Natural killer cell (primary cell): ENCODE results near the gene FNDC10. TPM values are rescaled to one million over a fixed set of nuclear protein-coding genes. Genes with fewer than 3 reads are reported as not detected.
A peak's percentile ranks its signal among the peaks of the same experiment; 100 is the strongest.

Experiments
- ATAC-seq, 3 donors: fragments of 150-1000 bp in 2 of 3; fragments of 200-7000 bp in 1 of 3; cut with Tn5 transposase; 1 replicate in 1 of 3; 2 replicates in 2 of 3; pipeline ENCODE4 v1.10.0; 2021; ENCODE audit warnings: mild to moderate bottlenecking in 2 of 3, moderate library complexity in 2 of 3
- DNase-seq, 2 donors: peaks; one replicate each; pipeline versions ENCODE4 v3.0.0 to v3.0.0-alpha.2; 2013 to 2021; ENCODE audit warnings: mixed read lengths in 1 of 2
- H3K27ac ChIP-seq: one replicate; pipeline ENCODE4 v1.5.1; 2013; ENCODE audit warnings: mild to moderate bottlenecking, low read length
- H3K27me3 ChIP-seq: one replicate; pipeline ENCODE4 v1.6.1; 2013; ENCODE audit warnings: low read length; ENCODE audit not compliant: control insufficient read depth, insufficient read depth
- H3K36me3 ChIP-seq: one replicate; pipeline ENCODE4 v1.6.1; 2013; ENCODE audit warnings: low read length; ENCODE audit not compliant: control insufficient read depth, insufficient read depth
- H3K4me1 ChIP-seq: one replicate; pipeline ENCODE4 v1.6.1; 2013; ENCODE audit warnings: low read length; ENCODE audit not compliant: control insufficient read depth, insufficient read depth
- H3K4me3 ChIP-seq: one replicate; pipeline ENCODE4 v1.5.1; 2013; ENCODE audit warnings: low read length
- H3K9me3 ChIP-seq: one replicate; pipeline ENCODE4 v1.6.1; 2013; ENCODE audit warnings: low read length; ENCODE audit not compliant: control insufficient read depth, insufficient read depth
- H3K27ac Mint-ChIP-seq, 2 donors: one replicate each; pipeline ENCODE4 v1.8.0; 2022; ENCODE audit warnings: mild to moderate bottlenecking in 2 of 2, mixed read lengths in 2 of 2, moderate library complexity in 1 of 2
- H3K27me3 Mint-ChIP-seq, 2 donors: one replicate each; pipeline ENCODE4 v1.8.0; 2022; ENCODE audit warnings: low read depth in 2 of 2, mixed read lengths in 2 of 2
- H3K36me3 Mint-ChIP-seq: one replicate; pipeline ENCODE4 v1.8.0; 2022; ENCODE audit warnings: mixed read lengths
- H3K4me1 Mint-ChIP-seq, 2 donors: one replicate each; pipeline ENCODE4 v1.8.0; 2022; ENCODE audit warnings: mixed read lengths in 2 of 2
- H3K4me3 Mint-ChIP-seq: one replicate; pipeline ENCODE4 v1.8.0; 2022; ENCODE audit warnings: mild to moderate bottlenecking, moderate library complexity, mixed read lengths
- H3K9me3 Mint-ChIP-seq, 2 donors: one replicate each; pipeline ENCODE4 v1.8.0; 2022; ENCODE audit warnings: mixed read lengths in 2 of 2
- WGBS: methylation state at CpG from one replicate; pipeline ENCODE4 v1.1.7; 2013; ENCODE audit warnings: missing lambda C conversion rate; ENCODE audit not compliant: insufficient coverage; 5-methylcytosine and 5-hydroxymethylcytosine counted together
- intact Hi-C: fragments of 100-400 bp; cut with micrococcal nuclease; formaldehyde crosslinking; loops from one replicate; pipeline ENCODE4 v1.14.2; 2022
- total RNA-seq, 4 donors: library from RNA; stranded (reverse); fragments of 120-200 nt in 1 of 4; gene quantifications; one replicate each; pipeline versions ENCODE4 v1.2.3 to v1.2.4, GENCODE V29; 2013 to 2022
- TF ChIP-seq, protein P1 (sequence below): fragments of 200-600 bp; IDR thresholded peaks from one replicate; pipeline ENCODE4 v1.8.0; 2022; ENCODE audit warnings: antibody characterized with exemption

FNDC10 gene
- total RNA-seq, 3 donors from 2014 or later (not counting 1 experiment from before 2014, with no cell fraction given): 2.8 to 3.2 (median 3.0) TPM

GRCh38 chr1:1616838-1617237, 16.9 kb upstream of the FNDC10 start:
- Mint-ChIP-seq H3K36me3 (no peaks in the 10 kb centered on the region), H3K9me3 (no peaks in the 10 kb centered on the region), H3K27me3 (no peaks in the 10 kb centered on the region), H3K27ac (peak overlapping the region in 1 of 2 donors; percentile 67), H3K4me3 (peak overlapping the region; percentile 81), H3K4me1 (peaks cover 18 to 22% of the 10 kb centered on the region in 2 donors)
- Histone ChIP-seq H3K4me1 (peaks cover 24% of the 10 kb centered on the region), H3K9me3 (no peaks in the 10 kb centered on the region), H3K27ac (no peak overlapping the region), H3K27me3 (no peaks in the 10 kb centered on the region), H3K36me3 (no peaks in the 10 kb centered on the region), H3K4me3 (no peak overlapping the region)
- no peak for DNase-seq
- ATAC-seq: no peak
- TF ChIP-seq, protein P1, sequence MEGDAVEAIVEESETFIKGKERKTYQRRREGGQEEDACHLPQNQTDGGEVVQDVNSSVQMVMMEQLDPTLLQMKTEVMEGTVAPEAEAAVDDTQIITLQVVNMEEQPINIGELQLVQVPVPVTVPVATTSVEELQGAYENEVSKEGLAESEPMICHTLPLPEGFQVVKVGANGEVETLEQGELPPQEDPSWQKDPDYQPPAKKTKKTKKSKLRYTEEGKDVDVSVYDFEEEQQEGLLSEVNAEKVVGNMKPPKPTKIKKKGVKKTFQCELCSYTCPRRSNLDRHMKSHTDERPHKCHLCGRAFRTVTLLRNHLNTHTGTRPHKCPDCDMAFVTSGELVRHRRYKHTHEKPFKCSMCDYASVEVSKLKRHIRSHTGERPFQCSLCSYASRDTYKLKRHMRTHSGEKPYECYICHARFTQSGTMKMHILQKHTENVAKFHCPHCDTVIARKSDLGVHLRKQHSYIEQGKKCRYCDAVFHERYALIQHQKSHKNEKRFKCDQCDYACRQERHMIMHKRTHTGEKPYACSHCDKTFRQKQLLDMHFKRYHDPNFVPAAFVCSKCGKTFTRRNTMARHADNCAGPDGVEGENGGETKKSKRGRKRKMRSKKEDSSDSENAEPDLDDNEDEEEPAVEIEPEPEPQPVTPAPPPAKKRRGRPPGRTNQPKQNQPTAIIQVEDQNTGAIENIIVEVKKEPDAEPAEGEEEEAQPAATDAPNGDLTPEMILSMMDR: no peak
- WGBS: 95% methylated on average over 19 of the region's 19 CpGs
- intact Hi-C loops: loop anchor here (10.0 kb wide), 1 partner anchor 58 kb away; no protein-coding TSS in a partner anchor

DNA sequence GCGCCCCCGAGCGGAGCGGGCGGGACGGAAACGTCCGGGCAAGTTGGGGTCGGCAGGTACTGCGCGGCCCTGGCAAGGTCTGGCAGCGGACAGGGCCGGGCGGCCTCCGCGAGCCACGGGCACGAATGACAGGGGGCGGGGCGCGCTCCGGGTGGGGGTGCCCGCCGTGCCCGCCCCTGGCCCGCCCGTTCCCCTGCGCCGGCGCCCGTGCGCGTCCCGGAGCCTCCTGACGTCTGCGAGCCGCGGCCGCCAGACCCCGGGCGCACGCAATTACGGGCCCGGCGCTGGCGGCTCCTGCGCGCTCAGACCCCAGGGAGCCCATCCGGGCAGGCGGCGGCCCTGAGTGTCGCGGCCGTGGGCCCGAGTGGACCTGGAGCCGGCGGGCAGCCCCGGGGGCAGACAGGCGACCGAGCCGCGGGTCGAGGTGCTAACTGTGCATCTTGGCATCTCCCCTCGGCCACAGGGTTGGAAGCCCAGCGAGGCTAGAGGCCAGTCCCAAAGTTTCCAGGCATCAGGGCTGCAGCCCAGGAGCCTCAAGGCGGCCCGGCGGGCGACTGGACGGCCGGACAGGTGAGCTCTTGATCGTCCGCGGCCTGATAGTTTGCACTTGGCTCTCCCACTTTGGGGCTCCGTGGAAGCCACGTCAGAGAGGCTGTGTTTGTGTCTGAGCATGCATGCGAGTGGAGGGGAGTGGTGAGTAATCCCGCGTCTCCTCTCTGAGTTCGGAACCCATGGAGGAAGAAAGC, 16.3 kb upstream of the FNDC10 start:
- DNase-seq: peak in 1 of 2 donors; percentile 68
- Histone ChIP-seq H3K4me3 (peak overlapping the region; percentile 26), H3K4me1 (peaks cover 24% of the 10 kb centered on the region), H3K27ac (no peak overlapping the region), H3K9me3 (no peaks in the 10 kb centered on the region), H3K27me3 (no peaks in the 10 kb centered on the region), H3K36me3 (no peaks in the 10 kb centered on the region)
- Mint-ChIP-seq H3K4me1 (peaks cover 18 to 22% of the 10 kb centered on the region in 2 donors), H3K27ac (peak overlapping the region in 1 of 2 donors; percentile 67), H3K4me3 (peak overlapping the region; percentile 81), H3K9me3 (no peaks in the 10 kb centered on the region), H3K36me3 (no peaks in the 10 kb centered on the region), H3K27me3 (no peaks in the 10 kb centered on the region)
- peak in 2 of 3 donors; percentile 14 for ATAC-seq
- intact Hi-C loops: loop anchor here (10.0 kb wide), 1 partner anchor 59 kb away; no protein-coding TSS in a partner anchor
- 12% methylated on average over 80 of the region's 80 CpGs for WGBS
- TF ChIP-seq, protein P1: no peak

DNA sequence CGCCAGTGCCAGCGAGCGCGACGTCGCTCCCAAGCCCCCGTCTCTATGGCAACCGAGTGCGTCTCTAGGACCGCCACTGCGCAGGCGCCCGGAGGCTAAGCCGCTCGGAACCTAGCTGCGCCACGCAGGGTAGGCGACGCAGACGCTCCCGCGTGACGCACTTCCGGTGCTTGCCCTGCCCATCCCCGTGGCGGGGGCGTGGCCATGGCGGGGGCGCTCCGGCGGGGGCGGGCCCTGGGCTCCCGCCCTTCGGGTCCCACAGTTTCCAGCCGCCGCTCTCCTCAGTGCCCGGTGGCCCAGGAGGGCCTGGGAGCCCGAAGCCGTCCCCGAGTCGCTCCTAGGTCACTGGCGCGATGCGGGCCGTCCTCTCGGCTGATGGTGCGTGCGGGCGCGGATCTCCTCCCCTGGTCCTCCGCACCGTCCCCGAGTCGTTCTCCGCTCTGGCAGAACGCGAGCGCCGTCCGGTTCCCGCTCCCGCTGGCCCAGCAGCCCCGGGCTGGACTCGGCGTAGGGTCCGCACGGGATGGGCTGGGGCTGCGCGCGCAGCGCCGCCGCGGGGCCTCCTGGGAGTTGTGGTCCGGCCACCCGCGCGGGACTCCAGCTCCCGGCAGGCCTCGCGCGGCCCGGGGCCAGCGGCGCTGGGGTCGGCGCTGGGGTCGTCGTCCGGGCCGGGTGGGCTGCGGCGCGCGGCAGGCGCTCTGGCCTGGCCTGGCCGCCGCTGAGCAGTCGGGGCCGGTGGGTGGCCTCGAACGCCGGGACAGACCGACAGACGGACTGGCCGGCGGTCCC, 15.5 kb upstream of the FNDC10 start, which contains the start of gene MIB2:
Gene MIB2, plus strand, starts transcription at position 245 of the 789 bp plus-strand sequence. CDS start 7,953 bp downstream, outside the sequence.
- Mint-ChIP-seq H3K4me3 (peak within 1 kb of the TSS; percentile 99), H3K27ac (peak within 1 kb of the TSS; percentile 94 to 95), H3K9me3 (no peaks in the 10 kb centered on the region), H3K27me3 (no peaks in the 10 kb centered on the region), H3K36me3 (no peaks in the 10 kb centered on the region), H3K4me1 (peaks cover 18 to 22% of the 10 kb centered on the region in 2 donors)
- Histone ChIP-seq H3K9me3 (no peaks in the 10 kb centered on the region), H3K36me3 (no peaks in the 10 kb centered on the region), H3K4me1 (peaks cover 24% of the 10 kb centered on the region), H3K27ac (peak within 1 kb of the TSS; percentile 100), H3K4me3 (peak within 1 kb of the TSS; percentile 91), H3K27me3 (no peaks in the 10 kb centered on the region)
- intact Hi-C loops: loop anchor here (2.0 to 10.0 kb wide), 2 partner anchors 41 to 59 kb away; partner anchors contain the start of gene SSU72
- TF ChIP-seq, protein P1: no peak
- under 1% methylated on average over 107 of the region's 107 CpGs for WGBS
- ATAC-seq: peak; percentile 86 to 96 (median 90)
- peak; percentile 99 to 100 for DNase-seq
